GM12878 (cell line): ENCODE results near the gene METTL8. TPM values are rescaled to one million over a fixed set of nuclear protein-coding genes. Genes with fewer than 3 reads are reported as not detected.

Experiments
- BCLAF1 ChIP-seq: fragments of 450-650 bp; IDR thresholded peaks from 2 replicates; pipeline ENCODE4 v1.6.1; 2017; ENCODE audit warnings: antibody characterized with exemption, mild to moderate bottlenecking, moderate library complexity
- CBFB ChIP-seq: IDR thresholded peaks from 2 replicates; pipeline ENCODE4 v1.6.1; 2016; ENCODE audit warnings: antibody characterized with exemption, low read depth
- CEBPZ ChIP-seq: fragments of 150-350 bp; IDR thresholded peaks from 2 replicates; pipeline ENCODE4 v1.6.1; 2016; ENCODE audit warnings: low read depth, low read length
- CHD2 ChIP-seq: IDR thresholded peaks from 2 replicates; pipeline ENCODE4 v1.6.1; 2011; ENCODE audit warnings: low read depth, low read length, improper control_type of control experiment, borderline replicate concordance
- CREM ChIP-seq: IDR thresholded peaks from 2 replicates; pipeline ENCODE4 v1.6.1; 2014; ENCODE audit warnings: antibody characterized with exemption, low read depth
- EZH2 ChIP-seq: IDR thresholded peaks from 2 replicates; pipeline ENCODE4 v1.6.1; 2012; ENCODE audit warnings: low read depth, mild to moderate bottlenecking, control low read depth, inconsistent platforms, low read length, borderline replicate concordance; ENCODE audit not compliant: control insufficient read depth
- MEF2B ChIP-seq: fragments of 450-650 bp; IDR thresholded peaks from 2 replicates; pipeline ENCODE4 v1.6.1; 2018; ENCODE audit warnings: mild to moderate bottlenecking, moderate library complexity; ENCODE audit not compliant: partially characterized antibody, poor library complexity, severe bottlenecking
- NFXL1 ChIP-seq: fragments of 450-650 bp; IDR thresholded peaks from 2 replicates; pipeline ENCODE4 v1.6.1; 2017; ENCODE audit warnings: antibody characterized with exemption, mild to moderate bottlenecking, borderline replicate concordance
- PAX5 ChIP-seq: IDR thresholded peaks from 2 replicates; pipeline ENCODE4 v1.6.1; 2011; ENCODE audit warnings: low read depth, low read length, borderline replicate concordance
- PAX8 ChIP-seq: fragments of 450-650 bp; IDR thresholded peaks from 2 replicates; pipeline ENCODE4 v1.6.1; 2017; ENCODE audit warnings: mild to moderate bottlenecking, moderate library complexity
- POLR2A ChIP-seq: IDR thresholded peaks from 2 replicates; pipeline ENCODE4 v1.6.1; 2011; ENCODE audit warnings: low read depth, mild to moderate bottlenecking, low read length
- RUNX3 ChIP-seq: IDR thresholded peaks from 2 replicates; pipeline ENCODE4 v1.6.1; 2012; ENCODE audit warnings: low read length, inconsistent platforms
- ZBTB40 ChIP-seq: fragments of 450-650 bp; IDR thresholded peaks from 2 replicates; pipeline ENCODE4 v1.6.1; 2016; ENCODE audit warnings: mild to moderate bottlenecking, moderate library complexity, borderline replicate concordance
- ZNF384 ChIP-seq: IDR thresholded peaks from 2 replicates; pipeline ENCODE4 v1.6.1; 2012; ENCODE audit warnings: low read depth, mild to moderate bottlenecking, low read length, improper control_type of control experiment, borderline replicate concordance
- ZNF592 ChIP-seq: fragments of 450-650 bp; IDR thresholded peaks from 2 replicates; pipeline ENCODE4 v1.6.1; 2017; ENCODE audit warnings: mild to moderate bottlenecking, moderate library complexity
- polyA plus RNA-seq, 11 experiments: library from polyadenylated mRNA; depleted of rRNA in 4 of 11; unstranded in 6 of 11; stranded (reverse) in 5 of 11; fragments of >200 nt; fragmentation: Nextera tagmentation in 4 of 11; fragmentation: Illumina TruSeq in 1 of 11; extraction: Ambion mirVana in 4 of 11; extraction: Trizol in 1 of 11; gene quantifications; 1 replicate in 1 of 11; 2 replicates in 10 of 11; pipeline versions ENCODE4 v1.2.1 to v1.2.3, GENCODE V29; 2011 to 2016; ENCODE audit warnings: inconsistent platforms in 2 of 11, missing spikeins in 2 of 11, low read depth in 1 of 11
- total RNA-seq, 4 experiments: library from RNA; depleted of rRNA in 3 of 4; stranded (reverse); fragments of >200 nt in 3 of 4; fragmentation: Illumina TruSeq in 1 of 4; extraction: Trizol in 1 of 4; gene quantifications; 2 replicates each; pipeline versions ENCODE4 v1.2.1 to v1.2.3, GENCODE V29; 2013 to 2021

Gene METTL8
- total and polyA plus RNA-seq, 10 of the 15 experiments (the other 5 are each of a cell fraction or from before 2014, with no cell fraction given) = 30.8 to 96.3 (median 51.5) TPM

GRCh38 chr2:171317492-171318125 is 116.2 kb downstream of the METTL8 start (continued):
- TF ChIP-seq ZBTB40 (no peak), NFXL1 (no peak), RUNX3 (peak; percentile 82), PAX8 (no peak), PAX5 (peak; percentile 13; the same call in 1 of the 2 replicates), POLR2A (peak; percentile 72), ZNF384 (no peak), BCLAF1 (no peak), CEBPZ (no peak), CHD2 (peak; percentile 14; the same call in 1 of the 2 replicates), CREM (peak; percentile 75), MEF2B (peak; percentile 86), EZH2 (no peak), ZNF592 (no peak), CBFB (peak; percentile 62; the same call in 1 of the 2 replicates)
